GM12873 (cell line): Measurements from ENCODE around the gene TRABD2B.

Source experiments
- CTCF ChIP-seq: IDR thresholded peaks from 2 replicates; pipeline ENCODE4 v1.5.1; 2012; ENCODE audit warnings: low read depth, mild to moderate bottlenecking, moderate library complexity, low read length, control low read depth; ENCODE audit not compliant: insufficient read depth; ENCODE audit errors: missing control alignments

Gene TRABD2B

GRCh38 chr1:47759251-47759935, 237.8 kb downstream of the TRABD2B start:
- no peak for TF ChIP-seq CTCF

GRCh38 chr1:47758341-47759250, 238.6 kb downstream of the TRABD2B start:
- no peak for TF ChIP-seq CTCF

DNA sequence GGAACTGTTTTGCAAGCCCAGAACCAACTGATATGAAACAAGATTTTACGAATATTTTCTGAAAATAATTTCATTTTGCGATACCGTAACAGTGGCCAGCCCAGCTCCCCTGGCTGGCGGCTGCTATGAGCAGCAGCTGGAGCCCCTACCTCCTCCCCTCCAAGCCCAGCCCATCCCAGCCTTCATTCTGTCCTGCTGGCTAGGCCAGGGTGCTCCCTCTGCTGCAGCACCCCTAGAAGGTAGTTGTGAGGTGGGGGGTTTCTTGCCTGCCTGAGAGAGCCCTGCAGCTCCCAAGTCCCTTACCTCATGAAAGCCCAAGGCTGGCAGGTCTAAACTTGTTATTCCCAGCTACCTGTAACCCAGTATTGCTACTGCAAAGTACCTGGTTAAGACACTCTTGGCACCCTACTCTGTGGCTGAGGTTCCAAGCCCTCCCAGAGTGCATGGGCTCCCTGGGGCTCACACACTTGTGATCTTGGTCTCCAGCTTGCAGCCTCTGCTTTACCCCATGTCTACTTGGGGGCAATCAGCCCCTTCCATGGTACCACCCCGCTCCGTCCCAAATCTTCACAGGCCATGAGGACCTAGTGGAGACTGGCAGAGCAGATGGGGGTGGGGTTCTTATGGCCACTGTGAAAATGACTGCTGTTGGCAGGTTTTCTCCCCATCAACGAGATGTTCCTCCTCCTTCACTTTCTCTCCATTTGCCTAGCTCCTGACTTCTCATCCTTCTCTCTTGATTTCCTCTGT, 239.8 kb downstream of the TRABD2B start:
- TF ChIP-seq CTCF = no peak

- no peak for TF ChIP-seq CTCF
Observed at GRCh38 chr1:47756411-47756810, 240.8 kb downstream of the TRABD2B start.

- no peak for TF ChIP-seq CTCF
Observed at GRCh38 chr1:47756006-47756405, 241.2 kb downstream of the TRABD2B start.

GRCh38 chr1:47755101-47755990, 241.8 kb downstream of the TRABD2B start:
- TF ChIP-seq CTCF = peak; percentile 97
